HG02870 (cell line): ENCODE measurements around the gene PCDH19.
A peak's percentile ranks its signal among the peaks of the same experiment; 100 is the strongest.
"Not testable (repeated sequence)": the region's sequence is repeated elsewhere in the genome, so short reads cannot be mapped to it uniquely, and the experiment has no call there.

Experiments used
- ATAC-seq: cut with Tn5 transposase; IDR thresholded peaks from one replicate; pipeline ENCODE4 v1.9.1; 2021; ENCODE audit warnings: mild to moderate bottlenecking, moderate library complexity; ENCODE audit not compliant: unreplicated experiment

PCDH19 gene, protein sequence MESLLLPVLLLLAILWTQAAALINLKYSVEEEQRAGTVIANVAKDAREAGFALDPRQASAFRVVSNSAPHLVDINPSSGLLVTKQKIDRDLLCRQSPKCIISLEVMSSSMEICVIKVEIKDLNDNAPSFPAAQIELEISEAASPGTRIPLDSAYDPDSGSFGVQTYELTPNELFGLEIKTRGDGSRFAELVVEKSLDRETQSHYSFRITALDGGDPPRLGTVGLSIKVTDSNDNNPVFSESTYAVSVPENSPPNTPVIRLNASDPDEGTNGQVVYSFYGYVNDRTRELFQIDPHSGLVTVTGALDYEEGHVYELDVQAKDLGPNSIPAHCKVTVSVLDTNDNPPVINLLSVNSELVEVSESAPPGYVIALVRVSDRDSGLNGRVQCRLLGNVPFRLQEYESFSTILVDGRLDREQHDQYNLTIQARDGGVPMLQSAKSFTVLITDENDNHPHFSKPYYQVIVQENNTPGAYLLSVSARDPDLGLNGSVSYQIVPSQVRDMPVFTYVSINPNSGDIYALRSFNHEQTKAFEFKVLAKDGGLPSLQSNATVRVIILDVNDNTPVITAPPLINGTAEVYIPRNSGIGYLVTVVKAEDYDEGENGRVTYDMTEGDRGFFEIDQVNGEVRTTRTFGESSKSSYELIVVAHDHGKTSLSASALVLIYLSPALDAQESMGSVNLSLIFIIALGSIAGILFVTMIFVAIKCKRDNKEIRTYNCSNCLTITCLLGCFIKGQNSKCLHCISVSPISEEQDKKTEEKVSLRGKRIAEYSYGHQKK (N-terminal part only)

DNA sequence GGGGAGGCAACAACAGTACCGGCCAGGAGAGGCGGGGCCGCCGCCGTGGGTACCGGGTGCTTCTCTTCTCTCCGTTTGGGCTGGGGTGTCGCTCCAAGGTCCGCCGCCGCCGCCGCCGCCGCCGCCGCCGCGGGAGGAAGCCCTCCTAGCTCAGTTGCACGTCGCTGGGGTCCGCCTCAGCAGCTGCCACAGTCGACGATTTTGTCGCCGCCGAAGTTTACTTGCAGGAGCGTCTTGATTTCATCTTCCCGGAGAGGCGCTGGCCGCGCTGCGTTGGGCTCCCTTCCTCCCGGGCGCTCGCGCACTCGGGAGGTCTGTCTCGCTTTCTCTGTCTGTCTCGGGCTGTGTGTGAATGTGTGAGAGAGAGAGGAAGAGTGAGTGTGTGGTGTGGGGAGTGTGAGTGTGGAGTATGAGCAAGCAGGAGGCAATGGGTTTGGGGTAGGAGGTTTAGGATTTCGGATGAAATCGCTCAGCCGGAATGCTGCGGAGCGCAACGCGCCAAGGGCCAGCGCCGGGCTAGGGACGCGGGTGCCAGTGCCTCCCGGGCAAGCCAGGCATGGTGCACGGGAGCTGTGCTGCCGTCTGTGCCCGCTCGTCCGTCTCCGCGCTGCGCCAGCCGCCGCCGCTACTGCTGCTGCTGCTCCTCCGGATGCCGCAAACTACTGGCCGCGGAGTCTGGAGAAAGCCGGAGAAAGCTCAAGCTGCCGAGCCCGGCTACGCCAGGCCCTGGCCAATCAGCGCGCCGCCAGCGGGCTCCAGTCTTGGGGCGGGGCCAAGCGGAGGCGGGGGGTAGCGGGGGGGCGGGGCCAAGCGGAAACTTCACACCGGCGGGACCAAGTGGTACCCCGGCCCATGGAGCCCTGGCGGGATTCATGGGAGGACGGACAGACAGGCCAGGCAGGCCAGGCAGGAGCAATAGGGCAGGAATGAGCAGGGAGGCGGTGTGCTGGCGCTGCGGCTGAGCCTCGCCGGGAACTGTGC lies at the start of gene PCDH19:
Gene PCDH19 (minus strand): TSS at position 664 of the 981 bp plus-strand sequence. CDS start 1,676 bp downstream, outside the sequence.
- no peak for ATAC-seq

GRCh38 chrX:100449696-100450608 lies 39.9 kb upstream of the PCDH19 start:
- no peak for ATAC-seq

- peak; percentile 78 for ATAC-seq
Measured at GRCh38 chrX:100447655-100448397, 37.8 kb upstream of the PCDH19 start.

DNA sequence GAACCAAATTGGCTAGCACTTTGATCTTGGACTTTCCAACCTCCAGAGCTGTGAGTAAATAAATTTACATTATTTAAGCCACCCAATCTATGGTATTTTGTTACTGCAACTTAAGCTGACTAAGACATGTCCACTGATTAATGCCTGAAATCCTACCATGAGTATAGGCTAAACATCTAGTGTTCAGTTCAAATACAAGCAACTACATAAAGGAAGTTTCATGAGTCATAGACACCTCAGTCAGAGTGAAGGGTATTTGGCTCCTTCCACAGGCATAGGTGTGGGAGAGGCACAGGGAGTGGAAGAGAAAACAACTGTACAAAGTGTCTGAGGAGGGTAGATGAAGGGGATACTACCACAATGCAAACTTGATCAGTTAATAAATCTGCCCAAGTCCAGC lies 35.5 kb upstream of the PCDH19 start:
- no peak for ATAC-seq

- not testable (repeated sequence) for ATAC-seq
Measured at GRCh38 chrX:100441321-100441720, 31.2 kb upstream of the PCDH19 start.

DNA sequence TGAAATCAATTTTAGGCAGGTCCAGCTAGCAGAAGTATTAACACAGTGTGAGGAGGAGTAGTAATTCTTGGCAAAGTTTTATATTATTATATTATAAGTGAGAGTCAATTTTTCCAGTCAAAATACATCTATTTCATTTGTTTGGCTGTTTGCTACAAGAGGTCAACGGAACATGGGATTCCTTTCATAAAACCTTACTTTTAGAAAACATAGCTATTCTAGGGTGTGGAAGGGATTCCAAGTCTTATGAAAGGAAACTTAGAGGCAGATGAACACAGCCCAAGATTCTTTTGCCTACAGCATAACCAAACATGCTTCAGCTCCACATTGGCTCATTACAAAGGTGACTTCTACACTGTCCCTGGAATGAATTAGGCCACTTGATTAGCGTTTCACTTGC lies 29.9 kb upstream of the PCDH19 start:
- no peak for ATAC-seq

DNA sequence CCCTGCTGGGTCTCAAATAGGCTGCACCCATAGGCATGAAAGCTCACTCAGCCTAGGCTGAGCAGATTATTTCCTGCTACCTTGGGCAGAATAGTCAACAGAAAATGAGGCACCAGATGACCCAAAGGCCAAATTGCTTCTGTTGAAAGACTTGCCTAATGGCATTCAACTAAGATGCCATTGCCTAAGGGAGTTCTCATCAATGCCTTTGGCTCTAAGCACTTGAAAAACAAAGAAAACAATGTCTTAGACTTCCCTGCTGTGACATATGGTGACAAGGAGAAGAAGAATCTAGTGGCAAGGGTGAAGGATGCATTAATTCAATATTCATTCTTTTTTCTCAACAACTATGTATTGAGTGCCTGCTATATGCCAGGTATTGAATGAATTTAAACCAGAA lies 25.7 kb upstream of the PCDH19 start:
- no peak for ATAC-seq

GRCh38 chrX:100424012-100424411 lies 13.9 kb upstream of the PCDH19 start:
- no peak for ATAC-seq

DNA sequence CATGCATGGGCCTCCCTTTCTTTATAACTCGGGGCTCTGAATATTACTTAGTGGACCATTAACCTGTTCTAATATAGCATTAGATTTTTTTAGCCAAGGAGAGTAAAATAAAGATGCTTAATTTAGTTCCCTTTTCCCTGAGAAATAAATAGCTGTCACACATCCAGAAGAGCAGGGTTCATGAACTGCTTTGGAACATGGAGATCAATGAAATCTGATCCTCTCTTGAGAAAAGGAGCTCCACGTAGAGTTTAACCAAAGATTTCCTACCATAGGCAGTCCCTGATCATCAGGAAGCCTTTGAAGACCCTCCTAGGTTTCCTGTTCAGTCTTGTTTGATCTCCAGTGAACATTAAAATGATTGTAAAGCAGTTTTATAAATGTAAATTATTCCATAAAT lies 8.5 kb upstream of the PCDH19 start:
- ATAC-seq, result no peak

- ATAC-seq, result no peak
Measured at GRCh38 chrX:100417681-100418080, 7.6 kb upstream of the PCDH19 start.

DNA sequence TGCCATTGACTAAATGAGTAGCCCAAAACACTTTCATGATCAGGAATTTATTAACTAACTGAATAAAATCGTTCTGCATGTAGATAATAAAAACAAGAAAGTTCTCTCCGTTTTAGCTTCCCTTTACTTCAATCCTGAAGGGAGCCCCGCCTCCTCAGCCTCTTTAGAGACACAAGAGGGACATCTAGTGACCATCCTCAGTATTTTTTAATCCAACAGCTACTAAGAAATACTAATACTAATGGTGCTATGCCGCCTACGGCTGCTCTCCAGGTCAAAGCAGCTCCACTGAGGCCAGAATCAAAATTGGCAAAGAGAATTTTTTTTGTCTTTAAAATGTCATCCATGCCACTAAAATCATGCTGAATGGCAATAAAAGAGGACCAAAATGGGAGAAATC lies 3.2 kb upstream of the PCDH19 start:
- peak; percentile 72 for ATAC-seq

GRCh38 chrX:100411802-100412715 lies 2.0 kb upstream of the PCDH19 start:
- no peak for ATAC-seq

- ATAC-seq, result no peak
Measured at GRCh38 chrX:100410901-100411801, 1.1 kb upstream of the PCDH19 start.

GRCh38 chrX:100408713-100409609 lies 1.1 kb downstream of the PCDH19 start:
- ATAC-seq, result no peak

DNA sequence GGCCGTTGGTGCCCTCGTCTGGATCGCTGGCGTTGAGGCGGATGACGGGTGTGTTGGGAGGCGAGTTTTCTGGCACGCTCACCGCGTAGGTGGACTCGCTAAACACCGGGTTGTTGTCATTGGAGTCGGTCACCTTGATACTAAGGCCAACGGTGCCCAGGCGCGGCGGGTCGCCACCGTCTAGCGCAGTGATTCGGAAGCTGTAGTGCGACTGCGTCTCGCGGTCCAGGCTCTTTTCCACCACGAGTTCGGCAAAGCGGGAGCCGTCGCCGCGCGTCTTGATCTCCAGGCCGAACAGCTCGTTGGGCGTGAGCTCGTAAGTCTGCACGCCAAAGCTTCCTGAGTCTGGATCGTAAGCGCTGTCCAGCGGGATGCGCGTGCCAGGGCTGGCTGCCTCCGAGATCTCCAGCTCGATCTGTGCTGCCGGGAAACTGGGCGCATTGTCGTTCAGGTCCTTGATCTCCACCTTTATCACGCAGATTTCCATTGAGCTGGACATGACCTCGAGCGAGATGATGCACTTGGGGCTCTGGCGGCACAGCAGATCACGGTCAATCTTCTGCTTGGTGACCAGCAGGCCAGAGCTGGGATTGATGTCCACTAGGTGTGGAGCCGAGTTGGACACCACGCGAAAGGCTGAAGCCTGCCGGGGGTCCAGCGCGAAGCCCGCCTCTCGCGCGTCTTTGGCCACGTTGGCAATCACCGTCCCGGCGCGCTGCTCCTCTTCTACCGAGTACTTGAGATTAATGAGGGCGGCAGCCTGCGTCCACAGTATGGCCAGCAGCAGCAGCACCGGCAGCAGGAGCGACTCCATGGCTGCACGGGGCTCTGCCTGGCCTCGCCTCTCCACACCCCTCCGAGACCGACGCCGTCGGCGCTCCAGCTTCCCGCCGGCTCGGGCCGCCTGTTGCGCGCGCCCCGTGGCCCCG lies 2.0 kb downstream of the PCDH19 start:
- ATAC-seq, result no peak
